GM12865 (cell line): ENCODE measurements around the gene FBXO45.
"Not testable (repeated sequence)": the region's sequence is repeated elsewhere in the genome, so short reads cannot be mapped to it uniquely, and the experiment has no call there.

Experiments used
- DNase-seq: peaks from one replicate; pipeline ENCODE4 v3.0.0; 2010; ENCODE audit warnings: low read depth
- H3K4me3 ChIP-seq: 2 replicates; pipeline ENCODE4 v1.5.1; 2011; ENCODE audit warnings: mild to moderate bottlenecking, low read depth, low read length, control low read depth
- TF ChIP-seq, protein P1 (sequence below): IDR thresholded peaks from 2 replicates; pipeline ENCODE4 v1.5.1; 2011; ENCODE audit warnings: low read length, control low read depth, low read depth, inconsistent platforms; ENCODE audit not compliant: insufficient read depth; ENCODE audit errors: missing control alignments

FBXO45 gene

DNA sequence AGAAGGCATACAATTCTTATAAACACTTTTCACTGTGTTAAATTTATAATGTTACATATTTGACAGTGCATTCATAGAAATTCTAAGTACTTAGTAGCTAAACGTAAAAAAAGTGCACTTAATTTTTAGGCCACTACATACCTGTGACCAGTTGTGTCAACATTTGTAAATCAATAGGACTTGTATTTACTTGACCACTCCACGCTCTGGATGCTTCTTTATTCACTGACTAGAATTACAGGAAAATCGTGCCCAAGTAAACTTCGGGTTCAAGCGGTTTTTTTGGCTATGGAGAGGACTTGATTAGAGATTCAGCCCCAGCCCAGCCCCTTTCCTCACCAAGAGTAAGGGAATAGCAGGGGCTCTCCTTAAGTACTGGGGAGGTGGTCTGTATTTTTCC, 21.9 kb upstream of the FBXO45 start:
- H3K4me3 ChIP-seq = no peak overlapping the region
- TF ChIP-seq, protein P1, sequence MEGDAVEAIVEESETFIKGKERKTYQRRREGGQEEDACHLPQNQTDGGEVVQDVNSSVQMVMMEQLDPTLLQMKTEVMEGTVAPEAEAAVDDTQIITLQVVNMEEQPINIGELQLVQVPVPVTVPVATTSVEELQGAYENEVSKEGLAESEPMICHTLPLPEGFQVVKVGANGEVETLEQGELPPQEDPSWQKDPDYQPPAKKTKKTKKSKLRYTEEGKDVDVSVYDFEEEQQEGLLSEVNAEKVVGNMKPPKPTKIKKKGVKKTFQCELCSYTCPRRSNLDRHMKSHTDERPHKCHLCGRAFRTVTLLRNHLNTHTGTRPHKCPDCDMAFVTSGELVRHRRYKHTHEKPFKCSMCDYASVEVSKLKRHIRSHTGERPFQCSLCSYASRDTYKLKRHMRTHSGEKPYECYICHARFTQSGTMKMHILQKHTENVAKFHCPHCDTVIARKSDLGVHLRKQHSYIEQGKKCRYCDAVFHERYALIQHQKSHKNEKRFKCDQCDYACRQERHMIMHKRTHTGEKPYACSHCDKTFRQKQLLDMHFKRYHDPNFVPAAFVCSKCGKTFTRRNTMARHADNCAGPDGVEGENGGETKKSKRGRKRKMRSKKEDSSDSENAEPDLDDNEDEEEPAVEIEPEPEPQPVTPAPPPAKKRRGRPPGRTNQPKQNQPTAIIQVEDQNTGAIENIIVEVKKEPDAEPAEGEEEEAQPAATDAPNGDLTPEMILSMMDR = no peak
- no peak for DNase-seq

DNA sequence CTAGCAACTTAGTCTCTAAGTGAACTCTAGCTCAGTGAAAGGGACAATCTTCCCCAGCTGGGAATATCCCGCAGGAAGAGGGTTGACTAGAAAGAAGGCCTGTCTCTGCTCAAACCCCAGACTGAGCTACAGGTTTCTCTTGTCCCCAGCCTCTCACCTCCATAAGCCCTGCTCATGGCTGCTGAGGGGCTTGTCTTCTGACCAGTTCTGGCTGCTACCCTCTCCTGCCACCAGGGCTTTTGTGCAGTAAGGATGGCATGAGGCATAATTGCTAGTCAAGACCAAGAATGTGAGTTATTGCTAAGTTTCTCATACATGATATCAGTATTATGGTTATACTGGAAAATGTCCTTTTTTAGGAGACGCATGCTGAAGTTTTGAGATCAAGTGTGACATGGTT, 21.4 kb upstream of the FBXO45 start:
- TF ChIP-seq, protein P1 = no peak
- H3K4me3 ChIP-seq = no peak overlapping the region
- no peak for DNase-seq

DNA sequence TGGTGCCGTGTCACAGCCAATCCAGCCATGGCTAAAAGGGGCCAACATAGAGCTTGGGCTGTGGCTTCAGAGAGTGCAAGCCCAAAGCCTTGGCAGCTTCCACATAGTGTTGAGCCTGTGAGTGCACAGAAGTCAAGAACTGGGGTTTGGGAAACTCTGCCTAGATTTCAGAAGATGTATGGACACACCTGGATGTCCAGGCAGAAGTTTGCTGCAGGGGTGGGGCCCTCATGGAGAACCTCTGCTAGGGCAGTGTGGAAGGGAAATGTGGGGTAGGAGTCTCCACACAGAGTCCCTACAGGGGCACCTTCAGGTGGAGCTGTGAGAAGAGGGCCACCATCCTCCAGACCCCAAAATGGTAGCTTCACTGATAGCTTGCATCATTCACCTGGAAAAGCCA, 19.1 kb upstream of the FBXO45 start:
- H3K4me3 ChIP-seq, DNase-seq: not testable (repeated sequence)

DNA sequence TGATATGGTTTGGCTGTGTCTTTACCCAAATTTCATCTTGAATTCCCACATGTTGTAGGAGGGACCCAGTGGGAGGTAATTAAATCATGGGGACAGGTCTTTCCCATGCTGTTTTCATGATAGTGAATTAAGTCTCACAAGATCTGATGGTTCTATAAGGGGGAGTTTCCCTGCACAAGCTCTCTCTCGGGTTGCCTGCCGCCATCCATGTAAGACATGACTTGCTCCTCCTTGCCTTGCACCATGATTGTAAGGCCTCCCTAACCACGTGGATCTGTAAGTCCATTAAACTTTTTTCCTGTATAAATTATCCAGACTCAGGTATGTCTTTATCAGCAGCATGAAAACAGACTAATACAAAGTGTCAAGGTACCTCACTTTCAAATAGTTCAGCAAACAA, 18.3 kb upstream of the FBXO45 start:
- H3K4me3 ChIP-seq, DNase-seq: not testable (repeated sequence)

DNA sequence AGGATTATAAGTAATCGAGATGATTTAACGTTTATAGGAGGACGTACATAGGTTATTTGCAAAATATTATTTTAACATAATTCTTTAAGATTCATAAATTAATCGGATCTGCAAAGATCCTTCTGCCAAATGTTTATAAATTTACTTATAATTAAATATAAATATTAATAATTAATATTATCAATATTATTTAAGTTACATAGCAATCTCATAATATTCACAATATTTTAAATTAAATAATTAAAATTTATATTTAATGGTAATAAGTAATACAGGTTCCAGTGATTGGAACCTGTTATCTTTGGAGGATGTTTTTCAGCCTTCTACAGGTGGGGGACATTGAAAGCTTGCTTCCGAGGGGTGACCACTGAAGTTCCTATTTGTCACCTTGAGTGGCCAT, 16.2 kb upstream of the FBXO45 start:
- no peak overlapping the region for H3K4me3 ChIP-seq
- TF ChIP-seq, protein P1 = no peak
- DNase-seq = no peak

DNA sequence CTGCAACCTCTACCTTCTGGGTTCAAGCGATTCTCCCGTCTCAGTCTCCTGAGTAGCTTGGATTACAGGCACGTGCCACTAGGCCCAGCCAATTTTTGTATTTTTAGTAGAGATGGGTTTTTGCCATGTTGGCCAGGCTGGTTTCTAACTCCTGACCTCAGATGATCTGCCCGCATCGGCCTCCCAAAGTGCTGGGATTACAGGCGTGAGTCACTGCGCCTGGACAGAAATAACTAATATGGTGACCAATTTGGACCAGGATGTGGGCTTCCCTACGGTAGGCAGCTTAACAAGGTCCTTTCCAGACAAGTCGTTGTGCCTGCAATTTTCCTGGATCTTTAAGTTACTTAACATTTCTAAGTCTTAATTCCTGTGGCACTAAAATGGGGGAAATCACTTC, 14.9 kb upstream of the FBXO45 start:
- no peak for DNase-seq
- TF ChIP-seq, protein P1 = no peak
- H3K4me3 ChIP-seq = no peak overlapping the region

DNA sequence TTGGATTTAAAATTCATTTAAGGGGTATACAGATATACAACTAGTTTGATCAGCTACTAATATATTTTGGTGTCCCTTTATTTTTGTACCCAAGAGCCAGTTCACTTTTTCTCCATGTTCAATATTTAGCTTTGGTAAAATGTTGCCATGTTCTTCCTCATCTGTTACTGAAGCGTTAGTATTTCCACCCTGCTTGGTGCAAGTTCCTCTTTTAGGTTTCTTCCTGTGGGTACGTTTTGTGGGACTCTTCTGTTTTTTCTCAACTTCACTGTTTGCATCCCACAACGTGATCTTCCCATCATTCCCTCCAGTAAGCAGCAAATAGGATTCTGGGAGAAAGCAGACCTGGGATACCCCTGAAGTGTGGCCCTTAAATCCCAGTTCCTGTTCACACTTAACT, 14.3 kb upstream of the FBXO45 start:
- H3K4me3 ChIP-seq = no peak overlapping the region
- TF ChIP-seq, protein P1 = no peak
- no peak for DNase-seq

DNA sequence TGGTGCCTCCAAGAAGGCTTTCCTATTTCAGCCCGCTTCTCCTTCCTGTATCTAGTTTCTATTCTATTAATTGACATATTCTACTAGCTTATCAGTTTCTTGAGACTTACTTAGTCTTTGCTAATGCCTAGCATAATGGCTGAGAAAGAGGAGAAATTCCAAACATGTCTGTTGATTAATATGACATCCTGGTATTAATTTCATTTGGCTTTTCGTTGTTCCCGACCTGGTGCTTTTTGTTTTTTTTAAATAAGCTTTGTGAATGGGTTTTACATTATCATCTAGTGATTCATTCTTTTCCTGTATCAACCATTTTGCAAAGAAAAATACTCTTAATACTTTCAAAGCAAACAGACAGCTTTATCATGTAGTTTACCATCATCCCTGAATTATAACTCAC, 13.2 kb upstream of the FBXO45 start:
- DNase-seq = no peak
- TF ChIP-seq, protein P1 = no peak
- H3K4me3 ChIP-seq = no peak overlapping the region
